ENCODE data around the gene PLPP2. TPM values are rescaled to one million over a fixed set of nuclear protein-coding genes. Genes with fewer than 3 reads are reported as not detected.

Gene PLPP2
- total RNA-seq, 1 experiment from 2014 or later = 67.0 TPM

DNA sequence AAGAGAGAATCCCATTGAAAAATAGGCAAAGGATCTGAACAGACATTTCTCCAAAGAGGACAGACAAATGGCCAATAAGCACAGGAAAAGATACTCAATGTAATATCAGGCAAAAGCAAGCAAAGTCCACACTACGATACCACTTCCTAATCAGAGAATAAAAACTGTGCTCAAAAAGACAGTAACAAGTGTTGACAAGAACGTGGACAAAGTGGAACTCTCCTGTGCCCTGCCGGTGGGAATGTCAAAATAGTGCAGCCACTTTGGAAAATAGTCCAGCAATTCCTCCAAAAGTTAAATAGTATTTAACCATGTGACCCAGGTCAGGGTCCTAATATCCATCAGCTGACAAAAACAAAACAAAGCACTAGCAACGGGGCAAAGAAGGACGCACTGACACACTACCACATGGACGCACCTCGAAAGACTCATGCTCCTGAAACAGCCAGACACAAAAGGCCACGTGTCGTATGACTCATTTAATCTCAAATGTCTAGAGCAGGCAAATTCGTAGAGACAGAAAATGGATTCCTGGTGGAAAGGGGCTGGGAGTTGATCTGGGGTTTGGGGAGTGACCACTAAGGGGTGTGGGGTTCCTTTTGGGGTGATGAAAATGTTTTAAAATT is 48.2 kb upstream of the PLPP2 start:
- H3K9me3 ChIP-seq (ENCODE audit: control insufficient read depth, insufficient read depth, low read depth, low read length) = no peaks in the 10 kb centered on the region
- ChIA-PET CTCF (no interaction called here), POLR2A (no interaction called here)
- BruUV-seq (replicated peaks) = no TSS peak
- H3K36me3 ChIP-seq (ENCODE audit: control insufficient read depth, insufficient read depth, low read length) = peaks cover 3% of the 10 kb centered on the region; the same call in 1 of the 2 replicates
- H3K27me3 ChIP-seq (ENCODE audit: control insufficient read depth, insufficient read depth, low read length) = no peaks in the 10 kb centered on the region
- in situ Hi-C loops (cut with HindIII; ENCODE audit: low pct_unique_long_range_greater_than_20kb, low sequenced_read_pairs) (no loop called here), intact Hi-C loops (cut with micrococcal nuclease; ENCODE audit: unreplicated experiment) (no loop called here)
- no peak overlapping the region for H3K4me3 ChIP-seq (ENCODE audit: low read depth in 2 of 2, low read length in 2 of 2)
- DNase-seq (ENCODE audit: low read depth, low spot score) = no peak
- no peak overlapping the region for H3K27ac ChIP-seq (ENCODE audit: low read length)
- TF ChIP-seq, protein P1, sequence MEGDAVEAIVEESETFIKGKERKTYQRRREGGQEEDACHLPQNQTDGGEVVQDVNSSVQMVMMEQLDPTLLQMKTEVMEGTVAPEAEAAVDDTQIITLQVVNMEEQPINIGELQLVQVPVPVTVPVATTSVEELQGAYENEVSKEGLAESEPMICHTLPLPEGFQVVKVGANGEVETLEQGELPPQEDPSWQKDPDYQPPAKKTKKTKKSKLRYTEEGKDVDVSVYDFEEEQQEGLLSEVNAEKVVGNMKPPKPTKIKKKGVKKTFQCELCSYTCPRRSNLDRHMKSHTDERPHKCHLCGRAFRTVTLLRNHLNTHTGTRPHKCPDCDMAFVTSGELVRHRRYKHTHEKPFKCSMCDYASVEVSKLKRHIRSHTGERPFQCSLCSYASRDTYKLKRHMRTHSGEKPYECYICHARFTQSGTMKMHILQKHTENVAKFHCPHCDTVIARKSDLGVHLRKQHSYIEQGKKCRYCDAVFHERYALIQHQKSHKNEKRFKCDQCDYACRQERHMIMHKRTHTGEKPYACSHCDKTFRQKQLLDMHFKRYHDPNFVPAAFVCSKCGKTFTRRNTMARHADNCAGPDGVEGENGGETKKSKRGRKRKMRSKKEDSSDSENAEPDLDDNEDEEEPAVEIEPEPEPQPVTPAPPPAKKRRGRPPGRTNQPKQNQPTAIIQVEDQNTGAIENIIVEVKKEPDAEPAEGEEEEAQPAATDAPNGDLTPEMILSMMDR (IDR thresholded peaks at IDR 0.05) = no peak
- no peak for TF ChIP-seq TCF7L2 (IDR thresholded peaks at IDR 0.05; ENCODE audit: low read depth, low read length)
- TF ChIP-seq SIN3A (IDR thresholded peaks at IDR 0.05; ENCODE audit: borderline replicate concordance, insufficient read depth, low read depth, low read length) = no peak
- TF ChIP-seq POLR2AphosphoS5 (IDR thresholded peaks at IDR 0.05; ENCODE audit: low read depth, low read length) = no peak
- TF ChIP-seq REST (IDR thresholded peaks at IDR 0.05; ENCODE audit: insufficient read depth in 1 of 2, low read depth in 2 of 2, low read length in 1 of 2) = no peak
- peaks cover 11% of the 10 kb centered on the region for H3K4me1 ChIP-seq (ENCODE audit: control insufficient read depth, insufficient read depth, low read length)
- ATAC-seq = no peak

- BruUV-seq (replicated peaks) = no TSS peak
- POLR2A ChIA-PET = no interaction called here
These were observed 47.2 kb upstream of the PLPP2 start for GRCh38 chr19:338421-338820.

More at GRCh38 chr19:338421-338820, 47.2 kb upstream of the PLPP2 start:
- DNase-seq (ENCODE audit: low read depth, low spot score) = no peak
- Histone ChIP-seq H3K27me3 (ENCODE audit: control insufficient read depth, insufficient read depth, low read length) (no peaks in the 10 kb centered on the region), H3K27ac (ENCODE audit: low read length) (no peak overlapping the region), H3K36me3 (ENCODE audit: control insufficient read depth, insufficient read depth, low read length) (no peaks in the 10 kb centered on the region), H3K4me3 (ENCODE audit: low read depth in 2 of 2, low read length in 2 of 2) (no peak overlapping the region), H3K4me1 (ENCODE audit: control insufficient read depth, insufficient read depth, low read length) (peaks cover 11% of the 10 kb centered on the region), H3K9me3 (ENCODE audit: control insufficient read depth, insufficient read depth, low read depth, low read length) (no peaks in the 10 kb centered on the region)
- intact Hi-C loops (cut with micrococcal nuclease; ENCODE audit: unreplicated experiment) = no loop called here
- ATAC-seq = no peak
- TF ChIP-seq REST (IDR thresholded peaks at IDR 0.05; ENCODE audit: insufficient read depth in 1 of 2, low read depth in 2 of 2, low read length in 1 of 2) = no peak
- TF ChIP-seq POLR2AphosphoS5 (IDR thresholded peaks at IDR 0.05; ENCODE audit: low read depth, low read length) = no peak
- no peak for TF ChIP-seq SIN3A (IDR thresholded peaks at IDR 0.05; ENCODE audit: borderline replicate concordance, insufficient read depth, low read depth, low read length)
- TF ChIP-seq, protein P1 (IDR thresholded peaks at IDR 0.05) = no peak
- TF ChIP-seq TCF7L2 (IDR thresholded peaks at IDR 0.05; ENCODE audit: low read depth, low read length) = no peak
- CTCF ChIA-PET = no interaction called here
- in situ Hi-C loops (cut with HindIII; ENCODE audit: low pct_unique_long_range_greater_than_20kb, low sequenced_read_pairs) = no loop called here
